Naive thymus-derived CD4-positive, alpha-beta T cell (primary cell): ENCODE results near the gene FLNB. TPM values are rescaled to one million over a fixed set of nuclear protein-coding genes. Genes with fewer than 3 reads are reported as not detected.
A peak's percentile ranks its signal among the peaks of the same experiment; 100 is the strongest.
"Not testable (repeated sequence)": the region's sequence is repeated elsewhere in the genome, so short reads cannot be mapped to it uniquely, and the experiment has no call there.

Experiments used
- ATAC-seq: fragments of 150-1000 bp; cut with Tn5 transposase; 2 replicates; pipeline ENCODE4 v1.10.0; 2021; ENCODE audit warnings: mild to moderate bottlenecking, moderate library complexity
- CTCF ChIA-PET: fragments of 350-600 bp; sonication (Branson Sonifier 250); formaldehyde crosslinking; loops from one replicate; lab custom pipeline; 2021; ENCODE audit warnings: antibody characterized with exemption; lab: Charles Lee
- POLR2A ChIA-PET: fragments of 350-600 bp; sonication (Branson Sonifier 250); formaldehyde crosslinking; loops from one replicate; lab custom pipeline; 2021; ENCODE audit warnings: antibody characterized with exemption, inconsistent platforms; lab: Charles Lee
- DNase-seq, 9 donors: peaks; one replicate each; pipeline versions ENCODE4 v3.0.0 to v3.0.0-alpha.2; 2020 to 2022; ENCODE audit warnings: mixed read lengths in 1 of 9
- H3K27ac ChIP-seq: one replicate; pipeline ENCODE4 v1.7.0; 2013; ENCODE audit warnings: mild to moderate bottlenecking, low read depth, low read length, moderate library complexity
- H3K27me3 ChIP-seq, 2 donors: one replicate each; pipeline ENCODE4 v1.7.0; 2013; ENCODE audit warnings: low read length in 2 of 2, mild to moderate bottlenecking in 2 of 2, moderate library complexity in 2 of 2; ENCODE audit not compliant: control insufficient read depth in 2 of 2, insufficient read depth in 2 of 2
- H3K36me3 ChIP-seq, 3 experiments: 1 replicate in 2 of 3; 2 replicates in 1 of 3; pipeline ENCODE4 v1.7.0; 2013; ENCODE audit warnings: low read length in 3 of 3, mild to moderate bottlenecking in 3 of 3, moderate library complexity in 1 of 3; ENCODE audit not compliant: insufficient read depth in 3 of 3, control insufficient read depth in 2 of 3
- H3K4me1 ChIP-seq, 2 donors: one replicate each; pipeline ENCODE4 v1.7.0; 2013; ENCODE audit warnings: low read length in 2 of 2, mild to moderate bottlenecking in 2 of 2, moderate library complexity in 1 of 2; ENCODE audit not compliant: control insufficient read depth in 2 of 2, insufficient read depth in 2 of 2
- H3K4me3 ChIP-seq: 2 replicates; pipeline ENCODE4 v1.7.0; 2013; ENCODE audit warnings: mild to moderate bottlenecking, low read length
- H3K9me3 ChIP-seq, 3 experiments: 1 replicate in 2 of 3; 2 replicates in 1 of 3; pipeline ENCODE4 v1.7.0; 2013; ENCODE audit warnings: low read length in 3 of 3; ENCODE audit not compliant: control insufficient read depth in 2 of 3
- H3K27ac Mint-ChIP-seq, 9 donors: one replicate each; pipeline ENCODE4 v1.8.0; 2020 to 2022; ENCODE audit warnings: mixed read lengths in 9 of 9, mild to moderate bottlenecking in 8 of 9, moderate library complexity in 5 of 9, inconsistent platforms in 2 of 9
- H3K27me3 Mint-ChIP-seq, 5 donors: one replicate each; pipeline ENCODE4 v1.8.0; 2021 to 2022; ENCODE audit warnings: mixed read lengths in 5 of 5, mild to moderate bottlenecking in 1 of 5
- H3K36me3 Mint-ChIP-seq, 5 donors: one replicate each; pipeline ENCODE4 v1.8.0; 2020 to 2022; ENCODE audit warnings: mixed read lengths in 5 of 5, mild to moderate bottlenecking in 3 of 5, inconsistent platforms in 1 of 5
- H3K4me1 Mint-ChIP-seq, 7 donors: one replicate each; pipeline ENCODE4 v1.8.0; 2020 to 2022; ENCODE audit warnings: mixed read lengths in 7 of 7, mild to moderate bottlenecking in 3 of 7, inconsistent platforms in 1 of 7
- H3K4me3 Mint-ChIP-seq, 10 donors: one replicate each; pipeline ENCODE4 v1.8.0; 2020 to 2022; ENCODE audit warnings: mild to moderate bottlenecking in 10 of 10, mixed read lengths in 10 of 10, moderate library complexity in 6 of 10, inconsistent platforms in 2 of 10
- H3K9me3 Mint-ChIP-seq, 11 donors: one replicate each; pipeline ENCODE4 v1.8.0; 2020 to 2022; ENCODE audit warnings: mixed read lengths in 11 of 11, mild to moderate bottlenecking in 4 of 11, inconsistent platforms in 1 of 11, moderate library complexity in 1 of 11
- intact Hi-C, 2 donors: fragments of 100-400 bp; cut with micrococcal nuclease; formaldehyde crosslinking; loops; one replicate each; pipeline ENCODE4 v1.15.1; 2023
- polyA plus RNA-seq, 2 donors: library from polyadenylated mRNA; unstranded; fragments of 300-500 nt; fragmentation: Illumina TruSeq; gene quantifications; one replicate each; pipeline ENCODE4 v1.2.3, GENCODE V29; 2021
- total RNA-seq, 6 experiments: library from RNA in 5 of 6; stranded (reverse) in 5 of 6; gene quantifications; 1 replicate in 5 of 6; 2 replicates in 1 of 6; pipeline ENCODE4 v1.2.3 and lab custom pipeline; 2021 to 2026

FLNB gene
- total and polyA plus RNA-seq, 7 experiments from 2014 or later = 15.7 to 66.7 (median 47.6) TPM

DNA sequence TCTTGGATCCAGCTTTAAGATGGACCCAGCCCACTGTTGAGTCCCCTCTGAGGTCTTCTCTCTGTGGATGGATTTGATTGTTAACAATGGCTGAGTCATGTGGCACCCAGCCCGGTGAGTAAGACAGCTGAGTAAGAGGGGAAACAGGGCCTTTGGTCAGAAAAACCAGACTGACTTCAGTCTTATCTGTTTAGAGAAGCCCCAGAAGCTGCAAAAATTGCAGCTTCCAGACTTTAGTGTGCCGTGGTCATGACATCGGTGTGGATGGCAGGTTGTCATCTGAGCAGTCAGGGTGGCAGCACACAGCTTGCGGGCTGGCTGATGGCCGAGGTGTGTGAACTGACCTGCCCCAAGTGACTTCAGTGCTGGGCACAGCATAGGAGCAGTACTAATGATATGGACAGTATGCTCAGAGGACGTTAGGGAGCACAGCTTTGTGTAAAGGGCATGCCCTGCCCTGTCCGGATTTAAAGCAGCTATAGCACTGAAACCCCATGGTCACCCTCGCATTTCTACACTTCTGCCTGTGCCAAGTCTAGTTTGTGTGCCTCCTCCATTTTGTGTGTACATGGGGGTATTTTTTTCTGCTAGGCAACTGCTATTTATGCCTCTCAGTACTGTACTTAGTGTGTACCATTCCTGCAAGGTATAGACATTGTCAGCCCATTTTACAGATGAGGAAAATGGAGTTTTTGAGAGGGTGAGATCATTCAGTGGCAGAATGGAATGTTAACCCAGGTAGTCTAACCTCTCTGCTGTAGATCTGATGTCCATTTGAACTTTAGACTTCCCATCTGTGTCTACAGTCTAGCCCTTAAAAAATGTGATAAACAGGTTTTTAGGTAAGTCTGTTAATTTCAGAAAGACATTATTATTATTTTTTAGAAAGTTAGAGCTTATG, 44.4 kb downstream of the FLNB start:
- intact Hi-C loops = no loop called here
- Mint-ChIP-seq H3K4me3 (no peak overlapping the region), H3K27me3 (no peaks in the 10 kb centered on the region), H3K4me1 (peaks cover 10 to 61% (median 35%) of the 10 kb centered on the region in 7 donors), H3K27ac (no peak overlapping the region), H3K9me3 (no peaks in the 10 kb centered on the region), H3K36me3 (peaks cover 0 to 22% (median 4%) of the 10 kb centered on the region in 5 donors)
- no peak overlapping the region for H3K4me3 ChIP-seq
- no peak overlapping the region for H3K27ac ChIP-seq
- ChIA-PET POLR2A (no interaction called here), CTCF (interaction anchor here (0.7 kb wide), 1 partner anchor 63 kb away, joined by 3 read pairs; no protein-coding TSS in a partner anchor)
- no peaks in the 10 kb centered on the region for H3K27me3 ChIP-seq
- H3K4me1 ChIP-seq = no peaks in the 10 kb centered on the region
- no peaks in the 10 kb centered on the region for H3K9me3 ChIP-seq
- DNase-seq (peak in 1 of 9 donors; percentile 28), ATAC-seq (peak; percentile 79)
- H3K36me3 ChIP-seq = no peaks in the 10 kb centered on the region

DNA sequence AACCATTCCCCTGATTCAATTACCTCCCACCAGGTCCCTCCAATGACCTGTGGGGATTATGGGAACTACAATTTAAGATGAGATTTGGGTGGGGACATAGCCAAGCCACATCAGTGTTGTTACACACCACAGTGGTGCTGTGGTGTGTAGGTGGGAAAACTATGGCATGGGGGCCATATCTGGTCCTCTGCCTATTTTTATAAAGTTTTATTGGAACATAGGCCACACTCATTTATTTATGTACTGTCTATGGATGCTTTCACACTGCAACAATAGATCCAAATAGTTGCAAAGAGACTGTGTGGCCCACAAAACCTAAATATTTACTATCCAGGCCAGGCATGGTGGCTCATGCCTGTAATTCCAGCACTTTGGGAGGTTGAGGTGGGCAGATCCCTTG, 46.4 kb downstream of the FLNB start:
- no peak for DNase-seq
- Histone ChIP-seq H3K9me3 (no peaks in the 10 kb centered on the region), H3K27ac (no peak overlapping the region), H3K36me3 (no peaks in the 10 kb centered on the region), H3K27me3 (no peaks in the 10 kb centered on the region), H3K4me3 (no peak overlapping the region), H3K4me1 (no peaks in the 10 kb centered on the region)
- Mint-ChIP-seq H3K27me3 (no peaks in the 10 kb centered on the region), H3K4me1 (peaks cover 9 to 58% (median 37%) of the 10 kb centered on the region in 7 donors), H3K9me3 (no peaks in the 10 kb centered on the region), H3K4me3 (no peak overlapping the region), H3K27ac (no peak overlapping the region), H3K36me3 (peaks cover 0 to 28% (median 4%) of the 10 kb centered on the region in 5 donors)
- ATAC-seq = no peak
- ChIA-PET CTCF (interaction anchor here (0.7 kb wide), 1 partner anchor 989 kb away, joined by 3 read pairs; no protein-coding TSS in a partner anchor), POLR2A (no interaction called here)
- intact Hi-C loops = no loop called here

DNA sequence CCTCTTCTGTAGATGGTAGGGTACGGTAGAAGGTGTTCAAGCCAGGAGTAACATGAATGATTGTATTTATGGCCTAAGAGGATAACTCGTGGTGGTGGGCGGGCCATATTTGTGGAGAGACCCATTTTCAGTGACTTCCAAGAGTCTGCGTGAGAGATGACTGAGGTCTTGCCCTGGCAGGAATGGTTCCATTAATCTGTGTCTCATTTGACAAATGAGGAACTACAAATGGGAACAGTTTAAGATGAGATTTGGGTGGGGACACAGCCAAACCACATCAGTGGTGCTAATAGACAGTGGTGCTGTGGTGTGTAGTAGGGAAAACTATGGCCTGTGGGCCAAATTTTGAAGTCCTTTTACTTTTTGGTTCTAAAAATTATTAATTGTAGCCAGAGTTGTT, 47.1 kb downstream of the FLNB start:
- Histone ChIP-seq H3K27ac (no peak overlapping the region), H3K4me3 (no peak overlapping the region), H3K36me3 (no peaks in the 10 kb centered on the region), H3K27me3 (no peaks in the 10 kb centered on the region), H3K4me1 (no peaks in the 10 kb centered on the region), H3K9me3 (no peaks in the 10 kb centered on the region)
- Mint-ChIP-seq H3K9me3 (no peaks in the 10 kb centered on the region), H3K36me3 (peaks cover 0 to 32% (median 4%) of the 10 kb centered on the region in 5 donors), H3K27ac (peak overlapping the region in 1 of 9 donors; percentile 8), H3K4me3 (no peak overlapping the region), H3K4me1 (peaks cover 9 to 62% (median 40%) of the 10 kb centered on the region in 7 donors), H3K27me3 (no peaks in the 10 kb centered on the region)
- ChIA-PET CTCF (interaction anchor here (0.7 kb wide), 1 partner anchor 990 kb away, joined by 3 read pairs; no protein-coding TSS in a partner anchor), POLR2A (no interaction called here)
- DNase-seq (no peak), ATAC-seq (no peak)
- intact Hi-C loops = no loop called here

DNA sequence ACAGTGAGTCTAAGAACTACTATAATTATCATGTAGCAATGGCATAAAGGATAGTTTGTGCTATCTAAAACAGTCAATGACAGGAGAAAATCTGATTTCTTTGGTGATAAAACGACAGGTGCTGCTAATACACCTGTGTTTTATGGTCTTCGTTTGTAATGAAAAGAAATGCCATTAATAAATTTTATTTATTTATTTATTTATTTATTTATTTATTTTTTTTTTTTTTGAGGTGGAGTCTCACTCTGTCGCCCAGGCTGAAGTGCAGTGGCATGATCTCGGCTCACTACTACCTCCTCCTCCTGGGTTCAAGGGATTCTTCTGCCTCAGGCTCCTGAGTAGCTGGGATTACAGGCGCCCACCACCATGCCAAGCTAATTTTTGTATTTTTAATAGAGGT, 47.7 kb downstream of the FLNB start:
- CTCF ChIA-PET, POLR2A ChIA-PET: not testable (repeated sequence)
- peaks cover 9 to 61% (median 38%) of the 10 kb centered on the region in 7 donors for H3K4me1 Mint-ChIP-seq

DNA sequence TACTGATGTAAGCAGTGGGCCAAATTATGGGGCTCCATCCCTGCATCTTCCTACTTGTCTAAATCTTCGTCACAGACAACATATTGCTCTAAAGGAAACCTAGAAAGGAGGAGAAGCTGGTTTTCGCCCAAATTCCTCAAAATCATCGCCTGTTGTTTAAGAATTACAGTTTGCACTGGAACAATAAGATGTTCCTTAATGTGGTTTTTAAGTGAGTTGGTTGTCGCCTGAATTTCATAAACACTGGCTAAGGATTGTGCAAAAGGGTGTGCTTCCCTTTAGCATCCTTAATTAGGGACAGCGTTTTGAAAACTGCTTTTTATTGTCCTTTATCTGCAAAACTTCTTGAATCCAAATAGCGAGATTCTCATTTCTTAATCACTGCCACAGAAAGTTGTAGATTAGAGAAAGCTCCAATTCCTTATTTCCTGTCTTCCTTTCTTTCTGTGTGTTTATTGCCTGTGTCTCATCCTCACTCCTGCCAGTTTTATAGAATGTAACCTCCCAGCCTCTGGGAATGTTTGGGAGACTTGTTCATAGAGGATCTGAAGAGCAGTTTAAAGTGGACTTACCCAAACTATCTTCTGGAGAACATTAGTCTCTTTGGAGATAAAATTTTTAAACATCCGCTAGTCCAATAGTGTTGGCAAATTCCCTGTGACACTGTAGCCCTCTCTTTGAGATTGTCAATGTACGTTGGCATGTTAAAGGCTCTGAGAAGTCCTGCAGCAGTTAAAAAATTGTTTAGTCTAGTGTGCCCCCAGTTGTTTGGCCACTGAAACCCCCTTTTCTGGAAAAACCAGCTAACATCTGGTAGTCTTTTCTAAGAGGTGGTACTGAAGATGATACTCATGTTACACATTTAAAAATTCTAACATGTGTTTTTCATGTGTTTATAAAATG, 50.4 kb downstream of the FLNB start:
- Mint-ChIP-seq H3K4me1 (peaks cover 6 to 67% (median 40%) of the 10 kb centered on the region in 7 donors), H3K36me3 (peaks cover 0 to 28% (median 4%) of the 10 kb centered on the region in 5 donors), H3K27me3 (no peaks in the 10 kb centered on the region), H3K9me3 (no peaks in the 10 kb centered on the region), H3K27ac (peak overlapping the region in 5 of 9 donors; percentile 3 to 71 (median 23)), H3K4me3 (no peak overlapping the region)
- ChIA-PET CTCF (interaction anchor here (0.6 kb wide), 1 partner anchor 516 kb away, joined by 3 read pairs; no protein-coding TSS in a partner anchor), POLR2A (interaction anchor here (0.7 to 1.2 kb wide), 2 partner anchors 36 to 284 kb away, joined by 3 read pairs; no protein-coding TSS in a partner anchor)
- H3K27me3 ChIP-seq = no peaks in the 10 kb centered on the region
- H3K4me1 ChIP-seq = no peaks in the 10 kb centered on the region
- H3K27ac ChIP-seq = no peak overlapping the region
- no peaks in the 10 kb centered on the region for H3K9me3 ChIP-seq
- intact Hi-C loops = no loop called here
- ATAC-seq = no peak
- DNase-seq = no peak
- H3K36me3 ChIP-seq = no peaks in the 10 kb centered on the region
- no peak overlapping the region for H3K4me3 ChIP-seq

More for the DNA sequence above, 47.7 kb downstream of the FLNB start:
- H3K9me3 ChIP-seq, H3K27me3 Mint-ChIP-seq, intact Hi-C loops, H3K36me3 ChIP-seq, H3K4me3 ChIP-seq, H3K27ac Mint-ChIP-seq, H3K27me3 ChIP-seq, H3K27ac ChIP-seq, H3K9me3 Mint-ChIP-seq, H3K4me1 ChIP-seq, H3K4me3 Mint-ChIP-seq, DNase-seq, ATAC-seq: not testable (repeated sequence)
- peaks cover 0 to 29% (median 4%) of the 10 kb centered on the region in 5 donors for H3K36me3 Mint-ChIP-seq
